Activated effector memory CD4-positive, alpha-beta T cell treated with anti-CD3 and anti-CD28 coated beads, Interleukin-2, amount 50 U/mL, for 16 hours (primary cell): ENCODE results near the gene LGALS3BP.

Experiments
- DNase-seq: peaks from one replicate; pipeline ENCODE4 v3.0.0-alpha.2; 2020

LGALS3BP gene

DNA sequence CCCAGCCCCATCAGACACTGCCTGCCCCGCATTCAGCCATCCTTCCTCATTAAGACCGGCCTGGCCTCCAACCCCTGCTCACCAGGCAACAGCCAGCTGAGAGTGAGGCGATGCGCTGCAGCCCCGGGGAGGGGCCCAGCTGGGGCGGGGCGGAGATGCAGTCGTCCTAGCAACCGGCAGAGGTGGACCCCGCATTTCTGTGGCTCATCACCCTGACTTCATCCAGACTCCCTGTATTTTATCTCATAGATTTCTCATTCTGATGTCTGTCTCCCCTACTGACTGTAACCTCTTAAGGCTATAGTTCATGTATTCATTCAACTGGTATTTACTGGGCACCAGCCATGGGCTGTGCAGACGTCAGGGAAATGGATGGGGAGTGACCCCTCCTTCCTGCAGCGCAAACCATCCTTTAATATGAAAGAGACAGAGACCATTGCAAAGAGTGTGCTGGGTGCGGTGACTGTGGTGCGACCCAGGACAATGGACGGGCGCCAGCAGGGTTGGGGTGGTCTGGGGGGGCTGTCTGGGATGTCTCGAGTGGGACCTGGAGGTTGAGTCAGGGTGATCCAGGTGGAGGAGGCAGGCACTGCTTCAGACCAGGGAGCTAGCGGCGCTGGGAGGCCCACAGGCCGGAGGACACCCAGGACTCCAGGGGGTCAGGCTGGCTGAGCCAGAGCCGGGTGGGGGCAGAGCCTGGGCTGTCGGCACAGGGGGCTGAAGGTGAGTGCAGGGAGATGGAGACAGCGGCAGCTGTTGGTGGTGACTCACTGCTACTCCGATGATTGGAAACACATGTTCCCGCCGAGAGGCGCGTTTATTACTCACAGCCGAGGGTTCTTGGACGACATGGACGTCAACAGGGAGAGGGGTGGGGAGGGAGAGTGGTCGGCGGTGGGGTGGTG is 44.1 kb downstream of the LGALS3BP start:
- DNase-seq = no peak

DNA sequence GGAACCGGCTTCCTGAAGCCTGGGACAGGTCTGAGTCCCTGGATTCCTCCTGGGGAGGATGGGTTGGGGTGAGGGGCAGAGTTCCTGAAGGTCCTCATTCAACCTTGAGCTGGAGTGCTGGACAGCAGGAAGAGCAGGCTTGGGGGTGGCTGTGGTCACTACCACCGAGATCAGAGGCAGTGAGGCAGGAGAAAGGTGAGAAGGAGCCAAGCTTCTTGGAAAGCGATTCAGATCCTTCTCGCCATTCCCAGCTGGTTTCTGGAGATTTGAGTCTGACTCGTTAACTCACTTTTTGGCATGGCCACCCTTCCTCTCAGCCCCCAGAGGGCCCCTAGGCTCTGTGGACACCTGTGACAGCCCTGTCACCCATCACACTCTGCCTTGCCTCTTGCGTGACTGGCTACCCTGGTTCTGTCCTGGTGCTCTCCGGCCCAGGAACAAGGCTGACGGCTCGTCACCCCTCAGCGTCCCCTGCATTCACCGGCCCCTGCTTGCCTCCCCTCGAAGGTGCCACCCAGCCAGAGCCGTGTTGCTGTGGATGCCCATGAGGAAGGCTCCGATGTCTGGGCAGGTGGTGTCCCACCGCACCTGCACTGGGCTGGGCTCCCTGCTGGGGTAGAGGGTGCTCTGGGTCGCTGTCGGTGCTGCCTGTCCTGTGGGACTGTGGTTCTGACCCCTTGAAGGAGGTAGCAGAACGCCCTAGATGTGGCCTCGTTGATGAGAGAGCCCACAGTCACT is 44.9 kb downstream of the LGALS3BP start:
- no peak for DNase-seq

DNA sequence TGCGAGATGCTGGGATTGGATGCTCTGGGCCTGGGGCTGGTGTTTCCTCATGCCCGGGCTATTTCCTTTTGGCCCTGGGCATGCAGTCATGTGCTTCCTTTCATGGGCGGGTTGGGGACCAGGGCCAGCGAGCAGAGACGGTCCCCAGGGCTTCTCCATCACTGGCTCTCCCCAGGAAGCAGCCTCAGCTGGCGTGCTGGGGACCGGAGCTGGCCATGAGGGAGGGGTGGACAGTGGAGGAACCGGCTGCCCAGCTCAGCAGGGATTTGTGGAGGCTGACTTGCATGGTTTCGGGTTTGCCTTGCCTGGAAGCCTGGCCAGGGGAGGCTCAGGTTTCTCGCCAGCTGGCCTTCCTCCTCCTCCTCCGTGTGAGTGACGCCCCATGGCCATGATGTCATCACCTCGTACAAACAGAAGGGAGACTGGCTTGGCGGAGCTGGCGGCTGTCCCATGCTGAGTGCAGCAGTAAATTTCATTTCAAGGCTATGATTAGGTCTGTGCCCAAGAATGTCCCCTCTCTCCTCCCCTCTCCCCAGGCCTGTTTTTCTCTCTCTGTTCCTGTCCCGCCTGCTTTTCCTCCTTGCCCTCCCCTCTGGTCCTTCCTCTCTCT is 45.7 kb downstream of the LGALS3BP start:
- no peak for DNase-seq

DNA sequence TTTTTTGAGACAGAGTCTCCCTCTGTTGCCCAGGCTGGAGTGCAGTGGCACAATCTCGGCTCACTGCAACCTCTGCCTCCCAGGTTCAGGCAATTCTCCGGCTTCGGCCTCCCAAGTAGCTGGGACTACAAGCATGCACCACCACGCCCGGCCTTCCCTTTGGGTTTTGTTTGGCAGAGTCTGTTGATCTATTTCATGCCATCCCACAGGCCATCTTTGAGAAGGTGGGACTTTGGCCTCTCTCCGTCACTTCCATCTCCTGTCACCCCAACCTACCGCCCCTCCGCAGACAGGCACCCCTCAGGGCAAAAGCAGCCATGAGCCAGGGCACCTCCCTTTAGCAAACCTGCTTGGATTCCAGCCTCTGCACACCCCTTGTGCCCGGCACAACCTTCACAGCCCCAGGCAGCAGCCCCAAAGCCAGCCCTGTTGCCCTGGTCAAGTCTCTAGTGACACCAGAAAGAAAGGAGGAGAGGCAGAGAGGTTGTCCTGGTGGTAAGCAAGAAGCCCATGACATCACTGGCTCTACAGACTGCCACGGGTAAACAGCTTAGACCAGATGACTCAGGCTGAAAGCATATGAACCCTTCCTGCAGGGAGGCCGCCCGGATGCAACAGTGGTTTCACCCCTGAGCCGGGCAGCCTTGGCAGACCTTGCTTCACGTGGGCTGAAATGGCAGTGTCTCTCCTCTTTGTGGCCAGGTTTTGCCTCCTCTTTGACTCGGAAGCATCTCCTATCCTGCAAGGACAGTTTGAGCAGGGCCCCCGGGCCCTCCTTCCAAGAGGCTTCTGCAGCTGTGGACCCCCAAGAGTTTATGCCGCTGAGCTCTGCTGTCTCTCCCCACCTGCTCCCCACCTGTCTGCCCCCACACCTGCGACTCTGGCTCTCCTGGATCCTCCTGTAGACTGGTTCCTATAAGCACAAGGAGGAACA is 46.4 kb downstream of the LGALS3BP start:
- peak; percentile 80 for DNase-seq

DNA sequence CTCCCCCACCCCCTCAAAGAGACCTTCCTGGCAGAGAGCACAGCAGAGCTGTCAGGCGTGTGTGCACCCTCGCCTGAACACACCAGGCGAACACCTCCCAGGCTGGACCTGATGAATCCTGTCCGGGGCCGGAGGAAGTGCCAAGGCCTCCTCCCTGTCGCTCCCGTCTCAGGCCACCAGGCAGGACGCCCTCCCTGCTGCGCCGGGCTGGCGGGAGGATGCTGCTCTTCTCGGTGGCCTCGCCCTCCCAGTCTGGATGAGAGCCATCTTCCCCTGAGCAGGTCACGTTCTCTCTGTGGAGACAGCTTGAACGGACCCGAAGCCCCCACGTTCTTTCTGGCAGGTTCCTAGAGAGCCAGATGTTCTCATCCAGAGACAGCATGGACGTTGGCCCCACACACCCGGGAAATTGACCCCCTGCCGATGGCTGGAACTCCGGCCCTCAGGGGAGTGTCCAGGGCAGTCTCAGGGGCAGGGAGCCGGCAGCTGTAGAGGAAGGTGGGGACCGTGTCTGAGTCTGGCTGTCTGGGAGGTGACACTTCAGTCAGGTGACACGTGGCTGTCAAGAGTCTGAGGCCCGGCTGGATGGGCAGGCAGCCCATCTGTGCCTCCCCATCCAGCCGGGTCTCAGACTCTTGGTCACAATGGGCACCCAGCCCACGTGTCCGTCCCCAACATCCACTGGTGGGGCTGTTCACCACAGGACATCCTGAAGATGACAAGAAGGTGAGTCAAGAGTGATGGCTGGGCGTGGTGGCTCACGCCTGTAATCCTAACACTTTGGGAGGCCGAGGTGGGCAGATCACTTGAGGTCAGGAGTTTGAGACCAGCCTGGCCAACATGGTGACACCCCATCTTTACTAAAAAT is 49.6 kb downstream of the LGALS3BP start:
- DNase-seq = no peak

DNA sequence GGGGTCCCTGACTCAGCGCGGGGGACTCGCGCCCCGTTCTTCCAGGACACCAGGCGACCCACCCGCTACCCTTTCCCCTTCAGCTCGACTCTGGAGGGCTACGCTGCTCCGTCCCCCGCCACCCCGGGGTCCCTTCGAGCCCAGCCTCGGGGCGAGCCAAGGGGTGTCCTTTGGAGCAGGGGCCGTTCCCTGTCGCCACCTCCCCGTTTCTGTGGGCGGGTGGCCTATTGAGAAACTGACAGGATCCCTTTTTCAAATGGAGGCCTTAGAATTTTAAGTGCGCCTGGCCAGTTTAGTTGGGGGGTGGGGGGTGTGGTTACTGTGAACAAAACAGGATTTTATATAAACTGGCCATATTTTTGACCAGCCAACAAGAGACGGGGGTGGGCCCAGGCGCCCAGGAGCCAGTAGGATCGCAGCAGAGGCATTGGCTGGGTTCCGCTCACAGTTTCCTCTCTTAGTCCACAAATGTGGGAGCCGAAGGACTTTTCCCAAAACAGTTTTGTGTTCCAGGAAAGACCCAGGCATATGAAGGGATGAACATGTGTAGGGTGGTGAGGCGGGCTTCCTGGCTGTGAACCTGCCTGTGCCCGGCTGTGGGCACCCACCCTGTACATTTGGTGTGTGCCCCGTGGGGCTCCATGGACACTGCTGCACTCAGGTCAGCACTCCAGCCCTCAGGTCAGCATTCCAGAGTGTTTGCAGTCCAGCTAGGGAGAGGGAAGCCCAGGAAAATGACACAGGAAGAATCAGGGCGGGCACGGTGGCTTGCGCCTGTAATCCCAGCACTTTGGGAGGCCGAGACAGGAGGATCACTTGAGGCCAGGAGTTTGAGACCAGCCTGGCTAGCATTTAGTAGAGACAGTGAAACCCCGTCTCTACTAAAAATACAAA is 53.8 kb downstream of the LGALS3BP start:
- no peak for DNase-seq

DNA sequence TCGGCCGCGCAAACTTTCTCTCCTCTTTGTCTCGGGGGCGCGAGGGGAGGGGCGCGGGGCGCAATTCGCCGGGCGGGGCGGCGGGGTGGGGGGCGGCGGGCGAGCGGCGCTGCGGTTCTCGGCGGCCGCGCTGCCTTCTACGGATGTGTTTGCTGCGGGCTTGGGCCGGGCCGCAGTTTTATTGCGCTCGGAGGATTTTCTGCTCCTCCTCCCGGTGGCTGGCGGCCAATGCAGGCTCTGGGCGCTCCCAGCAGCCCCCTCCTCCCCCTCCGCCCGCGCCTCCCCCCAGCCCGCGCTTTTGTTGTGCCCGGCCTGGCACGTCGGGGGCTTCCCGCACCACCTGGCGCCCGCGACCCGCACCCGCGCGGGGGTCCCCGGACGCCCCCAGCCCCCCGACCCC is 54.5 kb downstream of the LGALS3BP start, which contains the start of gene TIMP2:
Gene TIMP2, minus strand, starts transcription at position 154 of the 400 bp plus-strand sequence. CDS start 299 bp downstream, outside the sequence.
- peak; percentile 83 for DNase-seq

DNA sequence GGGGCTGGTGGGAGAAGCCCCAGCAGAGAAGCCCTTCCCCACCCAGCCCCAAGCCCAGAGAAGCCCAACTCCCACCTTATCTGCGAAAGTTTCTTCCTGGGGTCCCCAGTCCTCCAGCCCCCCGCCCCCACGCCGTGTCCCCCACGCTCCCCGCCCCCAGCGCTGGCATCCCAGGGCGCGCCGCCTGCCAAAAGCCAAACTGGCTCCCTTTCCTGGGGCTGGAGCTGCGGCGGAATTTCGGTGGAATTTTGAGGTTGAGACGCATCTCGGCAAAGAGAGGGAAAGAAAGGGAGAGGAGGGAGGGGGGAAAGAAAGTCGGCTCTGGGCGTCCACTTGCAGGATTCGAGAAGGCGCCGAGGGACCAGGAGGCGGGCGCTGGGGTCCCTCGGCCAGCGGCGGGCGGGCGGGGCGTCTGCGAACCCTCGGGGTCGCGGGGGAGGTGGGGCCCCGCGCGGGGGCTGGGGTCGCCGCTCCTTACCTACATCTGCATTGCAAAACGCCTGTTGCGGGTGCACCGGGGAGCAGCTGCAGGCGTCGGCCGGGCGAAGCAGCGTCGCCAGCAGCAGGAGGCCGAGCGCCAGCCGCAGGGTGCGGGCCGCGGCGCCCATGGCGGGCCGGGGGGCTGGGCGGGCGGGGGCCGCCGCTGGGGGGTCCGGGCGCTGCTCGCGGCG is 55.1 kb downstream of the LGALS3BP start:
- no peak for DNase-seq

DNA sequence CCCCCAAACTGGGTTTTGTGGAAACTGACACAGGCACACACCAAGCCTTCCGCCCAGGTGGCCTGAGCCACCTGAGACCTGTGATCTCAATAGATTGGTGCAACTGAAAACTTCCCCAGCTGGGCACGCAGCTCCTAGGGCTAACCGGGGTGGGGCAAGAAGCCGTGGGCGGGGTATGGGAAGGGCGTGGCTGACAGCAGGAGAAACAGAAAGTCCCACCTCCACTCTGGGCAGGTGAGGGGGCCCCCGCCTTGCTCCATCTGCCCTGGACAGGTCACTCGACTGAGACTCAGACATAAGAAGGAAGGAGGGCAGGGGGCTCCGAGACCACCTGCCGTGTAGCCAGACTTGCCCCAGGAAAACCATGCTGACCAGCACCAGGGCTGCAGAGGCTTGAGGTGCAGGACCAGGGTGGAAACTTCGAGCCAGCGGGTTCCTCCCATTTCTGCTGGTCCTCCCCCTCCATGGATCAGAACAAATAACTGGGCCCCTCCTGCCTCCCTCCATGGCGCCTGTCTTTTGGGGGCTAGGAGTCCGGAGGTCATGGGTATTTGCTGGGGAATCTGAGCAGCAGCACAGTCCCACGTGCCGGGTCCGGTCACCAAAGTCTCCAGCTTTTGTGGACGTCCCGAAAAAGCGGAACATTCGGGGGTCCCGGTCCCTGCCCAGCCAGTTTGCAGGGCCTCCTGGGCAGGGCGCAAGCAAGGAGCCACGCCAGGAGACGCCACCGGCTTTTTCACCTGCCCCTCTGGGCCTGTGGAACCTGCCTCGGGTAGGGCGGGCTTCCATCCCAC is 55.9 kb downstream of the LGALS3BP start:
- peak; percentile 83 for DNase-seq

DNA sequence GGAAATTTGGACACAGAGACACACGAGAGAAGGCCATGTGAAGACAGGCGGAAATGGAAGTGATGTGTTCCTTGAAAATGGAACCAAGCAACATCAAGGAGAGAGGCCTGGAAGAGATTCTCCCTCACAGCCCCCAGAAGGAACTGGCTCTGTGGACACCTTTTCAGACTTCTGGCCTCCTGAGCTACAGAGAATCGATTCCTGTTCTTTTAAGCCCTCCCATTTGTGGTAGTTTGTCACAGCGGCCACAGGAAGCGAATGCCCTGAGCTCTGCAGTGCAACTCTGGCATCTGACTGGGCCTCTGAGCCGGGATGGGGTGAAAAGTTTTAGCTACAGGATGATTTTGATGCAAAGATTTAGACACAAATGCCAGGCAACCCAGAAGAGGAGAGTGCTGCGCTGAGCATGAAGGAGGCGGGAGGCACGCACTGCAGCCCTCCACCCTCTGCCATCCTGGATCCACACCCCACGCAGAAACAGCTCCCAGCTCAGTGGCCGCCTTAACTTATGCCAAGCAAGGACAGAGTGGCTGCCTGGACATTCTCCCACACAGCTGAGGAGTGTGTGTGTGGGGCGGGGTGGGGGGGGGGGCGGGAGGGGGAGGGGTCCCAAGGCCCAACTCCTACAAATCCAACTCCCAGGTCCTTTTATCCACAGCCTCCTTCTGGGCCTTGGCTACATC is 56.8 kb downstream of the LGALS3BP start:
- DNase-seq = no peak

DNA sequence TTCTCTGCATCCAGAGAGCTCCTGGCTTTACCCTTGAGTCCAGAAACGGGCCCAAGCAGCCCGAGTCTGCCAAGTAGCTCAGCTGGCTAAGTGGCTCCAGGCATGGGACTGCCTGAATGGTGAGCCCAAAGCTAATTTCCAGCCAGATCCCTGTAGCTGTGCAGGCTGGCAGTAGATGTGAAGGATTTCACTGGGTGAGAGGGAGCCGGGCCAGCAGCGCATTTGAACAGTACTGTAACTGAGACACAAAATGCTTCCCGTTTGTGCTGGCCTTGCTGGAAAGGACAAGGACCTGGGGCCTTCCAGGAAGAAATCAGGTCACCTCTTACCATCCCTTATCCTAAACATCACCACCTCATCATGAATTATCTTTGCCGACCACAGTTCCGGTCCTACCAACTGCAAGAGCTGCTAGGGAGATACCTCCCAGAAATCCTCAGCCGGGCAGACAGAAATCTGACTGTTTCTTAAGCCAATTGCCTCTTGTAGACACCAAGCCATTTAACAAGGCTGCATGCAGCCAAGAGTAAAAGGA is 58.2 kb downstream of the LGALS3BP start:
- no peak for DNase-seq
